Stimulated activated CD8-positive, alpha-beta memory T cell treated with anti-CD3 and anti-CD28 coated beads, Interleukin-2, amount 100 ng/mL, for 1 hour (primary cell): ENCODE measurements around the gene KLC1.

Experiments used
- DNase-seq, 2 donors: peaks; one replicate each; pipeline ENCODE4 v3.0.0-alpha.2; 2020; ENCODE audit warnings: low read depth in 2 of 2

Gene KLC1

GRCh38 chr14:103657471-103657870, 28.5 kb downstream of the KLC1 start:
- no peak for DNase-seq

GRCh38 chr14:103659631-103660030, 30.6 kb downstream of the KLC1 start:
- no peak for DNase-seq

GRCh38 chr14:103662029-103662428, 33.0 kb downstream of the KLC1 start:
- DNase-seq: no peak

GRCh38 chr14:103662591-103662990, 33.6 kb downstream of the KLC1 start:
- DNase-seq: no peak

- DNase-seq: no peak
Measured at GRCh38 chr14:103663506-103663905, 34.5 kb downstream of the KLC1 start.

- DNase-seq: no peak
Measured at GRCh38 chr14:103667671-103668070, 38.7 kb downstream of the KLC1 start.

GRCh38 chr14:103668117-103668516, 39.1 kb downstream of the KLC1 start:
- no peak for DNase-seq

GRCh38 chr14:103669370-103669769, 40.4 kb downstream of the KLC1 start:
- DNase-seq: no peak

GRCh38 chr14:103671911-103672310, 42.9 kb downstream of the KLC1 start:
- no peak for DNase-seq

- DNase-seq: no peak
Measured at GRCh38 chr14:103675957-103676356, 46.9 kb downstream of the KLC1 start.

GRCh38 chr14:103676881-103677675, 48.1 kb downstream of the KLC1 start:
- no peak for DNase-seq

GRCh38 chr14:103679351-103679750, 50.3 kb downstream of the KLC1 start:
- DNase-seq: peak in 1 of 2 donors; percentile 11

GRCh38 chr14:103680491-103681231, 51.6 kb downstream of the KLC1 start:
- no peak for DNase-seq

GRCh38 chr14:103683139-103683538, 54.1 kb downstream of the KLC1 start:
- DNase-seq: no peak

- no peak for DNase-seq
Measured at GRCh38 chr14:103684471-103684870, 55.5 kb downstream of the KLC1 start.

GRCh38 chr14:103684871-103685270, 55.9 kb downstream of the KLC1 start:
- DNase-seq: no peak

- no peak for DNase-seq
Measured at GRCh38 chr14:103685276-103686211, 56.5 kb downstream of the KLC1 start.

GRCh38 chr14:103686831-103687485, 57.9 kb downstream of the KLC1 start:
- DNase-seq: no peak

GRCh38 chr14:103687712-103688111, 58.7 kb downstream of the KLC1 start:
- no peak for DNase-seq

- no peak for DNase-seq
Measured at GRCh38 chr14:103688441-103688840, 59.4 kb downstream of the KLC1 start.
